Adipocyte (in vitro differentiated cells): ENCODE results near the gene HUNK.

Experiments used
- DNase-seq: peaks from one replicate; pipeline ENCODE4 v3.0.0-alpha.2; 2015; ENCODE audit warnings: low read depth
- H3K27me3 ChIP-seq: replicated peaks from 2 replicates; pipeline ENCODE4 v1.7.0; 2013; ENCODE audit warnings: mild to moderate bottlenecking, low read length, moderate library complexity; ENCODE audit not compliant: control insufficient read depth, insufficient read depth
- H3K36me3 ChIP-seq: 2 replicates; pipeline ENCODE4 v1.7.0; 2013; ENCODE audit warnings: low read length, mild to moderate bottlenecking, moderate library complexity; ENCODE audit not compliant: control insufficient read depth, insufficient read depth, severe bottlenecking
- H3K4me1 ChIP-seq: 2 replicates; pipeline ENCODE4 v1.7.0; 2013; ENCODE audit warnings: mild to moderate bottlenecking, low read length, moderate library complexity; ENCODE audit not compliant: control insufficient read depth, insufficient read depth
- H3K4me3 ChIP-seq: 2 replicates; pipeline ENCODE4 v1.7.0; 2013; ENCODE audit warnings: mild to moderate bottlenecking, low read length, moderate library complexity
- H3K9ac ChIP-seq: 2 replicates; pipeline ENCODE4 v1.7.0; 2013; ENCODE audit warnings: mild to moderate bottlenecking, low read length, moderate library complexity
- H3K9me3 ChIP-seq: 2 replicates; pipeline ENCODE4 v1.7.0; 2013; ENCODE audit warnings: mild to moderate bottlenecking, low read length, moderate library complexity; ENCODE audit not compliant: control insufficient read depth

HUNK gene

DNA sequence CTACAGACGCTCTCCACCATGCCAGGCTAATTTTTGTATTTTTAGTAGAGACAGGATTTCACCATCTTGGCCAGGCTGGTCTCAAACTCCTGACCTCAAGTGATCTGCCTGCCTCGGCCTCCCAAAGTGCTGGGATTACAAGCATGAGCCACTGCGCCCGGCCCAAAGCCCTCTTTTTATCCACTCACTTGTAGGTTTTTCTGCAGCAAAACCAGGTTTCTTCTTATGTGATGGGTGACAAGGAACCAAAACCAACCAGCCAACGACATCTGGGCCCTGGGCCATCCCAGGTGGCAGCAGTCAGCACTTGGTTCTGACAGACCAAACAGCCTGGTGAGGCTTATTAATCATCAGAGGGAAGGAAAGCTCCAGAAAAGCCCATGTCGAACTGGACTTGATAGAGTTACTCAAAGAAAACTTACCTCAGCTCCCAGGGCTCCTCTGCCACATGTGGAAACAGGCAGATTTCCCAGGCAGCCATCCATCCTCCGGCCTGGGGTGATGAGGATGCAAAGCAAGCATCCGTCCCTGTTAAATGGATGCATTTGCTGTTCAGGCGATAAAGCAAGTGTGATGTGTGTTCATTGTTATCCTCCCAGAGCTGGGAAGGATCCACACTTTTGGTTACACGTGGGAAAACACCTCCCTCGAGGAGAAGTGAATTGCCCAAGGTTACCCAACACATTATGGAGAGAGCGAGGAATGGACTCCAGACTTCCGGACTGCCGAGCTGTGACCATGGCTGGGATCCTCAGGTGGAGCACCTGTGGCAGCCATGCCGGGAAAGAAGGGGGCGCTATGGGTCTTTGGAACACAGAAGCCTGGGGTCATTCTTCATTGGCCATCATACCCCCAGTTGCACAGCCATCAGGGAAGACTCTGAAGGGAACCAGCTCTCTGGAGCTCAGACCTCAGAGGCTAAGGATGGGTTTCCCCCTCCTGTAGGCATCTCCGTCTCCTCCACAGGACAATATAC lies 118.8 kb downstream of the HUNK start:
- Histone ChIP-seq H3K9me3 (no peaks in the 10 kb centered on the region), H3K4me1 (peaks cover 14% of the 10 kb centered on the region), H3K36me3 (no peaks in the 10 kb centered on the region), H3K4me3 (no peak overlapping the region), H3K9ac (no peak overlapping the region), H3K27me3 (no peaks in the 10 kb centered on the region)
- DNase-seq: no peak

- no peaks in the 10 kb centered on the region for H3K9me3 ChIP-seq
- no peak for DNase-seq
- no peaks in the 10 kb centered on the region for H3K27me3 ChIP-seq
- H3K4me1 ChIP-seq: peaks cover 14% of the 10 kb centered on the region
- no peak overlapping the region for H3K4me3 ChIP-seq
- no peaks in the 10 kb centered on the region for H3K36me3 ChIP-seq
- no peak overlapping the region for H3K9ac ChIP-seq
These were observed 119.6 kb downstream of the HUNK start for GRCh38 chr21:31992391-31992790.

DNA sequence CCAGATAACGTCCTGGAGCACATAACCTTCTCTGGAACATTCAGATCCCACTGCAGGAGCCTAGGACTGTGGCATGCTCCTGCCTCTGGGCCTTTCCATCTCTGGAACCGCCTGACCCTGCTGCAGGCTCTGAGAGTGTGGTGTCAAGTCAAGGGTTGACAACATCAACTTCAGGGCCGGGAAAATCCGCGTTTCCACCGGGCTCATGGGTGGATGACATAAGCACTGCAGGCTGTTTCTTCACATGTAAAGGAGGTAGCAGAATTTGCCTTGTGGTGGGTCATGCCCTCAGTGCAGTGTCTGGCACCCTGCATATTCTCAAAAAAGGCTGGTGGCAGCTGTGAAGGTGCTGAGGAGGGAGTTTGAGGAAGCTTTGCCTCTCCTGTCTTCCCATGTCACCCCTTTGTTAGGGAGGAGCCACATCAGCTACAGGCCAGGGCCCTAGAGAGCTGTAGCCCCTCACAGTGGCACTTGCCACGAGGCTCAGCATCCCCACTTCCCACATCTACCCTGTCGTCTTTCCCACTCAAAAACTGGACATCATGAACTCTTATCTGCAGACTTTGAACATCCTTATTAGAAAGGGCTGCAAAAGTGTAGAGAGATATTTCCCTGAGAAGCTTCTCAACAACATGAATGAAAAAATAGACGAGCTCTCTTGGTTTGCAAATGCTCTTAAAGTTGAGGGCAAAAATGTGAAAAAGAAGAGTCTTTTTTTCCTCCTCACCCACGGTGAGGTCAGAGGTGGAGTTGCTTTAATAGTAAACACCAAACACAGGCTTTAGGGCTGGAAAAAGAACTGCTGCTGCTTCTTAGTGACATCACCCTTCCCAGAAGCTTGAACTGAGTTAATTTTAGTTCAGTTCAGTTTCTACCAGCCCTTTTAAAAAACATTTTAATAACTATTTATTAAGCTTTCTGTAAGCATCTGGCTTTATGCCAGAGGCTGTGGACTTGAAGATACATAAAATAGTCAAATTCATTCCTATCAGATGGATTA lies 121.3 kb downstream of the HUNK start:
- H3K9ac ChIP-seq: no peak overlapping the region
- peaks cover 2% of the 10 kb centered on the region for H3K4me1 ChIP-seq
- DNase-seq: peak; percentile 11
- no peaks in the 10 kb centered on the region for H3K27me3 ChIP-seq
- no peaks in the 10 kb centered on the region for H3K9me3 ChIP-seq
- H3K36me3 ChIP-seq: no peaks in the 10 kb centered on the region
- no peak overlapping the region for H3K4me3 ChIP-seq

GRCh38 chr21:31997191-31997590 lies 124.4 kb downstream of the HUNK start:
- Histone ChIP-seq H3K4me3 (no peak overlapping the region), H3K36me3 (no peaks in the 10 kb centered on the region), H3K9ac (no peak overlapping the region), H3K4me1 (no peaks in the 10 kb centered on the region), H3K27me3 (no peaks in the 10 kb centered on the region), H3K9me3 (no peaks in the 10 kb centered on the region)
- DNase-seq: no peak

GRCh38 chr21:31999810-32000468 lies 127.1 kb downstream of the HUNK start:
- DNase-seq: no peak
- H3K9me3 ChIP-seq: peaks cover 3% of the 10 kb centered on the region
- no peaks in the 10 kb centered on the region for H3K36me3 ChIP-seq
- no peak overlapping the region for H3K4me3 ChIP-seq
- no peak overlapping the region for H3K9ac ChIP-seq
- H3K27me3 ChIP-seq: no peaks in the 10 kb centered on the region
- H3K4me1 ChIP-seq: no peaks in the 10 kb centered on the region

GRCh38 chr21:32001390-32001789 lies 128.6 kb downstream of the HUNK start:
- Histone ChIP-seq H3K36me3 (no peaks in the 10 kb centered on the region), H3K9me3 (peaks cover 3% of the 10 kb centered on the region), H3K4me3 (no peak overlapping the region), H3K4me1 (no peaks in the 10 kb centered on the region), H3K9ac (no peak overlapping the region), H3K27me3 (no peaks in the 10 kb centered on the region)
- DNase-seq: no peak

DNA sequence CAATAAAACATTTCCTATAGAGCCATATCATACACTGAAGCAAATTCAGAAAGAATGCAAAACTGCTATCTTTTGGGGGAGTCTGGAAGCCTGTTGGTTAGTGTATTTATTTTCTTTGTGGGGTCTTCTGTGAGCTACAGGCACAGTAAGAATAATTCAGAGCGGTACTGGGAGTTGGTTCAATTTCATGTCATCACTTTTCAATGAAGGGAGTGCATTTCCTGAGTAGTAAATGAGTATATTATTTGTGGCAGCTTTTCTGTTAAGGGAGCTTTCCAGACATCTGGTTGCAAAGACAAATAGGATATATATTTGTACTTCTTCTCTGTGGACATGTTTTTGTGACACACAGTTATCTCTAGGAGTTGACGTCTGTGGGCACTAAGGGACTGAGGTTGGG lies 130.6 kb downstream of the HUNK start:
- no peak for DNase-seq
- H3K36me3 ChIP-seq: no peaks in the 10 kb centered on the region
- H3K9ac ChIP-seq: no peak overlapping the region
- H3K4me1 ChIP-seq: peaks cover 6% of the 10 kb centered on the region
- H3K27me3 ChIP-seq: no peaks in the 10 kb centered on the region
- H3K4me3 ChIP-seq: no peak overlapping the region
- peaks cover 3% of the 10 kb centered on the region for H3K9me3 ChIP-seq

GRCh38 chr21:32004291-32004690 lies 131.5 kb downstream of the HUNK start:
- H3K4me1 ChIP-seq: peaks cover 6% of the 10 kb centered on the region
- no peak for DNase-seq
- H3K4me3 ChIP-seq: no peak overlapping the region
- H3K27me3 ChIP-seq: no peaks in the 10 kb centered on the region
- no peaks in the 10 kb centered on the region for H3K36me3 ChIP-seq
- H3K9me3 ChIP-seq: peaks cover 3% of the 10 kb centered on the region
- H3K9ac ChIP-seq: no peak overlapping the region

DNA sequence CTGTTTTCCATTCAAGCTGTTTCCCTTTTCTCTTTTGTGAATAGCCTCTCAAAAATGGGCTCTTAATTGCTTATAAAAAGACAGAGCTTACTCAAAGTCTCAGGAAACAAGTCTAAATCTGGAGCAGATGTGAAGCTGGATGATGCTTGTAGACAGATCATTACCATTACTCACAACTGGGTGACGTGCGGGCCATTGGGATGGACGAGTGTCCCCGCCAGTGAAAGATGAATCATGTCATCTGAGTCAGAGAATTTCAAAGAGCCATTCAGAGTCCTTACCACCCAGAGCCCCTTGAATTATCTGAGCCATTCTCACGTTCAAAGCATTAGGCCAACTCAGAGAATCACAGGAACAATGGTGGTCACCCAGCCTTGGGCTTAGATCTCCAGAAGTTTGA lies 134.6 kb downstream of the HUNK start:
- peaks cover 6% of the 10 kb centered on the region for H3K4me1 ChIP-seq
- H3K27me3 ChIP-seq: no peaks in the 10 kb centered on the region
- peaks cover 3% of the 10 kb centered on the region for H3K9me3 ChIP-seq
- no peaks in the 10 kb centered on the region for H3K36me3 ChIP-seq
- H3K4me3 ChIP-seq: no peak overlapping the region
- peak; percentile 43 for DNase-seq
- no peak overlapping the region for H3K9ac ChIP-seq

GRCh38 chr21:32008714-32009113 lies 135.9 kb downstream of the HUNK start:
- peaks cover 6% of the 10 kb centered on the region for H3K4me1 ChIP-seq
- no peaks in the 10 kb centered on the region for H3K27me3 ChIP-seq
- H3K9ac ChIP-seq: no peak overlapping the region
- DNase-seq: no peak
- H3K9me3 ChIP-seq: peaks cover 3% of the 10 kb centered on the region
- no peak overlapping the region for H3K4me3 ChIP-seq
- no peaks in the 10 kb centered on the region for H3K36me3 ChIP-seq

DNA sequence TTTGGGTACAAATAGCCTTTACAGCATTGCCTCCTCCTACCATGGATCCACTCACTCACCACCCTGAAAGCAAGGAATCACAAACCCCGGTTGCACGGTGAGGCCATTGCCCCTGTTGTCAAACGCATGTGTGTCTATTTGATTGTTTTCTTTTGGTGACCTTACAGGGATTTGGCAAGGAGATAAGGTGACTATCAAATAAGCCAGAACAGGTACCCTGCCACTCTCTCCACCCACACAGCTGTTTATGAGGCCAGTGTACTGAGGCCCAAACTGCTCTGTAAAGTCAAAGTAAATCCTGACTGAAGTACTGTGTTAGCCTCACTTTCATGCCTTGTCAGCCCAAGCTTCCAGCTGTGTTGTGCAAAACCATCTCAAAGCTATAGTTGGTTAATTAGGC lies 136.4 kb downstream of the HUNK start:
- H3K9me3 ChIP-seq: no peaks in the 10 kb centered on the region

More for the DNA sequence above, 136.4 kb downstream of the HUNK start:
- no peak overlapping the region for H3K9ac ChIP-seq
- H3K36me3 ChIP-seq: no peaks in the 10 kb centered on the region
- no peaks in the 10 kb centered on the region for H3K27me3 ChIP-seq
- peaks cover 6% of the 10 kb centered on the region for H3K4me1 ChIP-seq
- H3K4me3 ChIP-seq: no peak overlapping the region
- DNase-seq: no peak
